Activated gamma-delta T cell (primary cell): ENCODE data around the gene SHROOM4.

Source experiments
- DNase-seq: peaks from one replicate; lab custom pipeline; 2025; lab: John Stamatoyannopoulos, UW
- total RNA-seq, 2 donors: gene quantifications; one replicate each; lab custom pipeline; 2026; lab: John Stamatoyannopoulos, UW

SHROOM4 gene, protein sequence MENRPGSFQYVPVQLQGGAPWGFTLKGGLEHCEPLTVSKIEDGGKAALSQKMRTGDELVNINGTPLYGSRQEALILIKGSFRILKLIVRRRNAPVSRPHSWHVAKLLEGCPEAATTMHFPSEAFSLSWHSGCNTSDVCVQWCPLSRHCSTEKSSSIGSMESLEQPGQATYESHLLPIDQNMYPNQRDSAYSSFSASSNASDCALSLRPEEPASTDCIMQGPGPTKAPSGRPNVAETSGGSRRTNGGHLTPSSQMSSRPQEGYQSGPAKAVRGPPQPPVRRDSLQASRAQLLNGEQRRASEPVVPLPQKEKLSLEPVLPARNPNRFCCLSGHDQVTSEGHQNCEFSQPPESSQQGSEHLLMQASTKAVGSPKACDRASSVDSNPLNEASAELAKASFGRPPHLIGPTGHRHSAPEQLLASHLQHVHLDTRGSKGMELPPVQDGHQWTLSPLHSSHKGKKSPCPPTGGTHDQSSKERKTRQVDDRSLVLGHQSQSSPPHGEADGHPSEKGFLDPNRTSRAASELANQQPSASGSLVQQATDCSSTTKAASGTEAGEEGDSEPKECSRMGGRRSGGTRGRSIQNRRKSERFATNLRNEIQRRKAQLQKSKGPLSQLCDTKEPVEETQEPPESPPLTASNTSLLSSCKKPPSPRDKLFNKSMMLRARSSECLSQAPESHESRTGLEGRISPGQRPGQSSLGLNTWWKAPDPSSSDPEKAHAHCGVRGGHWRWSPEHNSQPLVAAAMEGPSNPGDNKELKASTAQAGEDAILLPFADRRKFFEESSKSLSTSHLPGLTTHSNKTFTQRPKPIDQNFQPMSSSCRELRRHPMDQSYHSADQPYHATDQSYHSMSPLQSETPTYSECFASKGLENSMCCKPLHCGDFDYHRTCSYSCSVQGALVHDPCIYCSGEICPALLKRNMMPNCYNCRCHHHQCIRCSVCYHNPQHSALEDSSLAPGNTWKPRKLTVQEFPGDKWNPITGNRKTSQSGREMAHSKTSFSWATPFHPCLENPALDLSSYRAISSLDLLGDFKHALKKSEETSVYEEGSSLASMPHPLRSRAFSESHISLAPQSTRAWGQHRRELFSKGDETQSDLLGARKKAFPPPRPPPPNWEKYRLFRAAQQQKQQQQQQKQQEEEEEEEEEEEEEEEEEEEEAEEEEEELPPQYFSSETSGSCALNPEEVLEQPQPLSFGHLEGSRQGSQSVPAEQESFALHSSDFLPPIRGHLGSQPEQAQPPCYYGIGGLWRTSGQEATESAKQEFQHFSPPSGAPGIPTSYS (N-terminal part only)
- 0 to 0.26 reads per million in 2 donors for total RNA-seq

DNA sequence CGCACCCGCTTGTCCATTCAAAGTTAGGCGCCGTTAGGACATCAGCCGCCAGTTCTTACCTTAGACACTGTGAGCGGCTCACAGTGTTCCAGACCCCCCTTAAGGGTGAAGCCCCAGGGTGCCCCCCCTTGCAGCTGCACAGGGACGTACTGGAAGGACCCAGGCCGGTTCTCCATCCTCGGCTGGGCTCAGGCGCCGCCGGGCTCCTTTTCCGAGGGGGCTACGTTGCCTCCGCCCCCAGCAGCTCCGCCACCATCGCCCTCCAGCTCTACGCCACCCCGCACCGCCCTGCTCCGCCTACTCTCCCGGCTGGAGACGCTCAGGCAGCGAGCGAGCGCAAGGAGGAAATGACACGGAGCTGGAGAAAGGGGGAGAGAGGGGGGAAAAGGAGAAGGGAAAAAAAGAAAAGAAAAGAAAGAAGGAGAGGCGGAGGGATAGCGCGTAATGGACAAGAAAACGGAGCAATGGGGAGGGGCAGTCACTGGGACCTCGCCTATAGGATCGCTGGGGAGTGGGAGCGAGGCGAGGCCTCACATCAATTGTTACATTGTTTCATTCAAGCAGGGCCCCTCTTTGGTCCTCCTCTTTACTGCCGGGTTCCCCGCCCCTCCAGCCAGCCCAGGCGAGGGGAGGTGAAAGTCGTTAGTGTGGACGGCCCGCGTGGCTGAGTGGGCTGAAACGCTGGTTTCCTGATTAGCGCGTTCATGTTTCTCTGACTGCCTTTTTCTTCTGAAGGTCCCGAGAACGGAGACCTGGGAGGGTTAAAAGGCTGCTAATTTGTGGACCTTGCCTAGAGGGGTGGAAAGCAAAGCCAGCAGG lies at the start of gene SHROOM4:
Gene SHROOM4 (minus strand): TSS at position 352 of the 819 bp plus-strand sequence. CDS start 176 bp downstream, at position 176.
- DNase-seq: no peak

DNA sequence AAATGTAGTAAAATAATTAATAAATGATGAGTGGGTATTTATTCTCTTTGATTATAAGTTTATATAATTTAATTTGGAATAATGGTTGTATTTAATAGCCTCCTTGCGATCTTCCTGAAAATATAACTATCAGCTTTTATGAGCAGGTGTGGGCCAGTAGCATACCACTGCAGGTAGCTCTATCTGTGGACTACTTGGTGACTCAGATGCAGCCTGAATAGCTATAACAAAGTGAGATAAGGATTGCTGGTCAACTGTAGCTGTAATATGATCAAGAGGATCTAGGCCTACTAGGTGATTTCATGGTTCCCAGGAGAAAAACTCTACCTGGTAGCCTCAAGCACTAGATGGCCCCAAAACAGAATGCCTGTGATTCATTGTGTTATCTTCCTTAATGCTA lies 49.5 kb upstream of the SHROOM4 start:
- no peak for DNase-seq

DNA sequence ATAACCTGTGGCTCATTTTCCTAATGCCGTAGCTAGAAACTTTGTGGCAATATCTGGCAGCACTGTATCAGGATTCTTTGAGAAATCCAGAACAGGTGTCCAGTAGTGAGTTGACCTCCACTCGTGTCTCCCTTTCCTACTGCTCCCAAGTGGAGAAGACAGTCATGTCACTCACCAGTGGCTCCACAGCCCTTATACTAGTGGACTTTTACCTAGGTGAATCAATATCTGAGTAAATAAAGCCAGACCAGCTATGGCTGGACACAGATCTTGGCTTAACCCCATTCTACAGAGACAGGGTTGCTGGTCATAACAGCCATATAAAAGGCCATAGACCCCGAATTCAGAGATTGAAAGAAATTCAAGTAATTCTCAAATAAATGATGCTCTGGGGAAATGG lies 46.5 kb upstream of the SHROOM4 start:
- no peak for DNase-seq

DNA sequence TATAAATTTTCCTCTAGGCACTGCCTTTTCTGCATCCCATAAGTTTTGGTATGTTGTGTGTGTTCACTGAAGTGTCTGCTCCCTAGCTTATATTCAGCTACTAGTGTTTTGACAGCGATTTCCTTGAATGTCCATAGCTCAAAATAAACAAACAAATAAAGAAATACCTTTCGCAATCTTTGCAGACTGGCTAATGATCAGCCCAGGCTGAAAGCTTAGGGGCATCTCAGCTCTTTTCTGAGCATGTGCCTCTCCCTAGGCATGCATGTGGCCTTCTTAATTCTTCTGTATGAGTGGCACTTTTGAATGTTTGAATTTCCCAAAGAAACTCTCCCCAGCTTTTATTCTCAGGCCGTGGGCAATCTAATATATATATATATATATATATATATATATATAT lies 44.6 kb upstream of the SHROOM4 start:
- DNase-seq: no peak

DNA sequence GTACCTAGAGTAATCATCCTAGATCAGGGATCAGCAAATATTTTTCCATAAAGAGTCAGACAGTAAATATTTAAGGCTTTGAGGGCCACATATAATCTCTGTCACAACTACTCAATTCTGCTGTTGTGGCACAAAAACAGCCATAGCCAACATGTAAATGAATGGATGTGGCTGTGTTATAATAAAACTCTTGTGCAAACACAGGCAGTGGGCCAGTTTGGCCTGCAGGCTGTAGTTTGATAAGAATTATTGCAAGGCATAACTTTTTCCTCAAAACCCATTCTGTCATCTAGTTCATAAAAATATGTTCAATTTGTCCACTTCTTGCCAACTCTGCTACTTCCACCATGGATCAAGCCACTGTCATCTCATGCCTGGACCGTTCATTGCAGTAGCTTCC lies 39.4 kb upstream of the SHROOM4 start:
- DNase-seq: no peak

DNA sequence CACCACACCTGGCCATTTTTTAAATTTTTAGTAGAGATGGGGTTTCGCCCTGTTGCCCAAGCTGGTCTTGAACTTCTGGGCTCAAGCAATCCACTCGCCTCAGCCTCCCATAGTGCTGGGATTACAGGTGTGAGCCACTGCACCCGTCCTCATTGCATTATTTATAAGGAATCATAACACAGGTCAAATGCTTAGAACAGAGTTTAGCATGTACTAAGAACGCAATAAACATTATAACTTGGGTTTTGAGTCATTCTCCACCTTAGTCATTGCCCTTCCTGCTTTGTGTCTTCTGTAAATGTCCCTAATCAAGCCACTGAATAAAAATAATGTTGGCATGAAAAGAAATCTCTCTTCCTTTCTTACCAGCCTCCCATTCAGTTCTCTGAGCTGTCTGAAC lies 38.5 kb upstream of the SHROOM4 start:
- no peak for DNase-seq

DNA sequence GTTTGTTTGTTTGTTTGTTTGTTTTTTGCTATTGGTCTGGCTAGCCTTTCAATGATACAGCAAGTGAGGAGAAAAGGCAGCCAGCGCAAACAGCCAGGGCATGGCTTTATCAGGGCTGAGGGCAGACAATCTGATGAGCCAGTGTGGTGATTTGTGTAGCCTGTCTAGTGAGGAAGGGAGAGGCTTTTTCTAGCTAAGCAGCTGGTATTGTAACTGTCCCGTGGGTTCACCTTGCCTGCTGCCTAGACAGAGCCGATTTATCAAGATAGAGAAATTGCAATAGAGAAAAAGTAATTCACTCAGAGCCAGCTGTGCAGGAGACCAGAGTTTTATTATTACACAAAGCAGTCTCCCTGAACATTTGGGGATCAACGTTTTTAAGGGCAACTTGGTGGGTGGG lies 28.2 kb upstream of the SHROOM4 start:
- no peak for DNase-seq

DNA sequence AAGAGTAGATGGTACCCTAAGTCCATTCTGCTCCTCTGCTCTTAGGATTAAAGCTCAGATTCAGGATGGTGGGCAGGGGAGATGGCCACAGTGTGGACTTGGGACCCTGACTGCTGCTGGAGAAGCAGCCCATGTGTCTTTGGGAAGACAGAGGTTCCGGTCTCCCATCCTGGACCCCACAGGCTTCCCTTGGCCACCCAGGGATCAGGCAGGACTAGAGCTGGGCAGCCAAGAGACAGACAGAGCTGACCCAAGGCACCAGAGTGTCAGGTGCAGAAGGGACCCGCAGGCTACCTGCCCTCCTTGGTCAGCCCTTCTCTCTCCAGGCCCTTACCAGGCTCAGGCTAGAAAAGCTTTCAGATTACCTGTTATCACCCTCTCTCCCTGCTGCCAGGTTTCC lies 25.7 kb upstream of the SHROOM4 start:
- DNase-seq: no peak

DNA sequence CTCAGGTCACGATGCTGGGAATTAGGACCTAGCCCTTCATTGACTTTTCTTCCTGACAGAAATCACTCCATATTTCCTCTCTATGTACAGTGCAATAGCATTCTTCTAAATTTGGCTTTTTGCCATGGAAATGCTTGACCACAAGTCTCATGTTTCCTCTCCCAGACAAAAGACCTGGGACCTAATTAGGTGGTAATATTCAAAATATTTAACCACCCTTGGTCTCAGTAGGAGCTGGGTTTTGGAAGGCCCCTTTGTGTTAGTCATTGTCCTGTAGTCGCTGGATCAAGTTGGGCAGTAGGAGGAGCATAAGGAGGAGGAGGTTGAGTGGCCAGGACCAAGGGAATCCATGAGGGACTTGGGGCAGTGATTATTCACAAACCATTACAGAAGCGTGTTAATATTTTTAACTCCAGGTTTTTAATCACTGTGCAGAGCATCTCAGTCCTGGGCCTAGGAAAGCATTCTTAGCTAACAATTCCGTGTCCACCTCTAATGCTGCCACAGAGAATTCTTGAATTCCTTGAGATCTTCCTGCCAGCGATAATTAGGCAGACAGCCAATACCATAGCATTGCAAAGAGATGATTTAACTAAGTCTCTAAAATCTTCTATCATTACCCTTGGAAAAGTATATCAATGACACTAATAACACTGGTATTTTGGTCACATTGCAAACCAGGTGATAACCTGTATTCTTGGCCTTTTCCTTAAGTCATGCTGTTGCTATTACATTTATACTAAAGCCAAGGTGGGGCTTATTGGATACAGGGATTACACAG lies 25.0 kb upstream of the SHROOM4 start:
- DNase-seq: no peak

DNA sequence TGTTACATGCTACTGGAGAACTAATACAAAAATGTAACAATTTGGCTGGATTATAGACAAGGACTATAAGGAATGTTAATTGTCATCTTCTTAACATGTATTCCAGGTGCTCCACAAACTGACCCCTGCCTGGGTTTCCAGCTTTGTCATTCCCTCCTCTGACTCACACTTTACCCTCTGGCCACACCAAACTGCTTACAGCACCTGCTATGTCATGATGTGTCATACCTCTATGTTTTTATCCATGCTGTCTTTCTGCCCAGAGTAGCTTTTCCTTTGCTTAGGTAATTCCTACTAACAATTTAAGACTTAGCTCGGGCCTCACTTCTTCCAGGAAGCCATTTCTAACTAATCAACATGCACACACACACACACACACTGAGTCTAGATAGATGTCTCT lies 14.0 kb upstream of the SHROOM4 start:
- DNase-seq: no peak

DNA sequence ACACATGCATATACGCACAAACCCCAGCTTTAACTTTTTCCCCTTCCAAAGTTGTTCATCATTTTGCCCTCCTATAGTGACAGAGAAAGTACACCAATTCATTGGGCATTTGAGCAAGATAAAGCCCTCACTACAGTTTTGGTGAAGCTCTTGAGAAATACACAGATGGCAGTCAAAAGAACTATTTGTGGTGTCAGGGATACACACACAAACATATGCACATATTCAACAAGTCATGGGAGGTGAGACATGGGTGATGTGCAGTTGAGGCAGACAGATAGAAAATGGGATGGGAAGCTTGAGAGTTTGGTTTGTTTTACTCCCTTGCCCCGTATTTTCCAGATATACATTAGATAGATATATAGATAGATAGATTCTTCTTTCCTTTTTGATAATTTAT lies 11.8 kb upstream of the SHROOM4 start:
- DNase-seq: no peak

DNA sequence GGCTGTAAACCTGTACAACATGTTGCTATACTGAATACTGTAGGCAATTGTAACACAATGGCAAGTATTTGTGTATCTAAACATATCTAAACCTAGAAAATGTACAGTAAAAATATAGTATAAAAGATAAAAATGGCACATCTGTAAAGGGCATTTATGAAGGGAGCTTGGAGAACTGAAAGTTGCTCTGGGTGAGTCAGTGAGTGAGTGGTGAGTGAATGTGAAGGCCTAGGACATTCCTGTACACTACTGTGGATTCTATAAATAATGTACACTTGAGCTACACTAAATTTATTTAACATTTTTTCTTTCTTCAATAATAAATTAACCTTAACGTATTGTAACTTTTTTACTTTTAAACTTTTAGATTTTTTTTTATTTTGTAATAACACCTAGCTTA lies 5.0 kb upstream of the SHROOM4 start:
- DNase-seq: no peak

DNA sequence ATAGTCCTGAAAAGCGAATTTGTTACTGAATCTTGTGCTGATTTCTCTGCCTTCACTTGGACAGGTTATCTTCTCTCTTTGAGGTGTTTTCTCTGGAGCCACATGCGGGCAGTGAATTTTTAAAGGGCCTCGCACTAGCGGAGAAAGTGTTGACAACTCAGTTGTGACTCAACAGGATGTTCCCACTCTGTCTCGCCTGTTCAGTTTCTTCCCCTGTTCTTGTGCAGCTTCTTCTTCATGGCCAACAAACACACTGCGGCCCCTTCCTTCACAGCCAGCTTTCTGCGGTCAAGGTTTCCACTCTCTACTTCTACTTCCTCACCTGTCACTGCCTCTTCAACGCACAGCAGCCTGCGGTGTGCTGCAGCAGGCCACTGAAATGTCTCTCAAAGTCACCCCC lies 1.1 kb upstream of the SHROOM4 start:
- no peak for DNase-seq

DNA sequence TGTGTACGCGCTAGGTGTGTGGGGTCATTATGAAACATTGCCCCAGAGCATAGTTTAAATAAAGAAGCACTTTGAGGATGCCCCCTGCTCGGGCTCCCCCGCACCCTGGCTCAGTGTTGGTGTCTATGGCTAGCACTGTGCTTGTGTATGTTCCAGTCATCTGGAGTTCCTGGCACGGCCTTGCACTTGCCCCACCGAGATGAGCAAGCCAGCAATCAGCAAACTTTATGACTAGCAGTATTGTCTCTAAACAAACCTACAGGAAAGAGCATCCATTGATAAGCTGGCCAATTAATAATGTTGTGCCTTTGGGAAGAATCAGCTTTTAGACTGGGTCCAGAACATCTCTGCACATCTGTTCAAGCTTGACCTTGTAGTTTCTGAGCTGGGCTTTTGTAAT lies 707 bp upstream of the SHROOM4 start:
- DNase-seq: no peak

DNA sequence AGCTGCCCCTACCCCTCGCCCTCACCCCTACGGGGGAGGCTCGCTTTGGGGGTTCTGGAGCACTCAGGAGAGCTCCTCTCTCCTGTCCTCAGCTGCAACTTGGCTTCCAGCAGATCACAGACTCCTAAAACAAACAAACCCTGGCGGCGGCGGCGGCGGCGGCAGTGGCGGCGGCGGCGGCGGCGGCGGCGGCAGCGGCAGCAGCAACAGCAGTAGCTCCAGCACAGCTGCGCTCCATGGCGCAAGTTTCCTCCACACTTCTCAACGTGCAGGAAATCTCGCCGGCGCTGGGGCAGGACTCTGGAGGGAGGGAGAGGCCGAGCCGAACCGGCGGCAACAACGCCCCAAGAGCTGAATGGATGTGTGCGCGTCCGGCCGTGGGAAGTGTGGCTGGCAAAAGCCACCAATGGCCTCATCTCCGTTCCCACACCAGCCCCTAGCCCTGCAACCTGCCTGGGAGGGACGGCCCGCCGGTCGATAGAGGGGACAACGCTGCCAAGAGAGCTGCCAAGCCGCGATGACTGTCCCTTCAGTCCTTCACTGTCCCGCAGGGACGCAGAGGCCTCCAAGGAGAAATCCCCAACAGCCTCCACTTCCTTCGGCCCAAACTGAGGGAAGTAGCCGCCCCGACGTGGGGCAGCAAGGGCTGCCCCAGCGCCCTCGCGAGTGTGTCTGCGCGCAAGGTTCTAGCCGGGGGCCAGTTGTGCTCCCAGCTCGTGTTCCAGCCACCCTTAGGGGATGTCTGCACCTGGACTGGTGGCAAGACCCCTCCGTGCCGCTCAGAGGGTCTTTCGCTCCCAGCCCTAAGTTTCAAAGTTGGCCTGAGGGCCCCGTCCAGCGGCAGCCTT lies 775 bp downstream of the SHROOM4 start:
- no peak for DNase-seq

DNA sequence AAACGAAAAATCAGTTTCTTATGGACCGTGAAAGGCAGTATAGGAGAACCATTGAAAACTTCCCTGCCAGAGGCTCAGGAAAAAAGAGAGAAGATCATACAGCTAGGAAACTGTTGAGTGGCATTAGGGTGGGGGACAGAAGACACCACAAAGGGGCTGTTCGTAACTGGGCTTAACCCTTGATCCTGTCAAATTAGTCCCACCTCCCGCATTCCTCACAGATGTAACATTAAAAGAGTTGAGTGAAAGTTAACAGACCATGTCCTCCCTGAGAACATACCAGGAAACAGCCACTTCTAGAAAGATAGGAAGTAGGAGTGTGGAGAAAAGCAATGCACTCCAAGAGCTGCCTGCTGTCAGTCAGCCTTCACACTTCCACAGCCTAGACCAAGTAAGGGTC lies 8.7 kb downstream of the SHROOM4 start:
- DNase-seq: no peak

DNA sequence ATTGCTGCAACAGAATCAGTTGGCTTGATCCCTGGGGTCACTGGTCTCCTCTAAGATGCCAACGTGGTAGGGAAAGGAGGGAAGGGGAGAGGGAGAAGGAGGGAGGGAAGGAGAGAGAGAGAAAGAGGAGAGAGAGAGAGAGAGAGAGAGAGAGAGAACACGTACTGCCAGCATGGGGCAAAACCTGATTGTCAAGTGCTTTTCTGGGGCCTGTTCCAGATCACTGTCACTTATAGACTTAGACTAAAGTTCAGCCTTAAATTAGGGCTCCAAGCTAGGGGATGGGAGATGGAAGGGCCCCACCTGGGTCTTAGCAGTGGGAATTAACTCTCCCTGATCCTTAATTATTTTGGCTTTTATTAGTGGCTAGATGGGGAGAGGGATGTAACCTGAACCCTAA lies 12.9 kb downstream of the SHROOM4 start:
- no peak for DNase-seq

DNA sequence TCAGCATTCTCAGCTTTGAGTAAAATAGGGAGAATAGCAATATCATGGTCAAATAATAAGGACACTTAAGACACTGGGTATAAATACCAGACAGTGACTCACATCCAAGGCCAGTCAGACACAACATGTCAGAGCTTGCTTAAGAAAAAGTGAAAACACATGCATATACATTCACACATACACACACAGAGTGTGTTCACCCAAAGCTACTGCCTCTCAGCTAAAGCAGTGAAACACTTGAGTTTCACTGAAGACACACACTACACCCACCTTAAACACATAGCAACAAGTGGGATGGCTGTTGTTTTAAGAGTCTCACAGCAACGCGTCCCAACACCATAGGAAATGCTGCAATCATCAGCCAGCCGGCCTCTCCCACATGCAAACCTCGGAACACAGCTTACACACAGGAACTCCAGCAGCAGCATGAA lies 14.4 kb downstream of the SHROOM4 start:
- no peak for DNase-seq

DNA sequence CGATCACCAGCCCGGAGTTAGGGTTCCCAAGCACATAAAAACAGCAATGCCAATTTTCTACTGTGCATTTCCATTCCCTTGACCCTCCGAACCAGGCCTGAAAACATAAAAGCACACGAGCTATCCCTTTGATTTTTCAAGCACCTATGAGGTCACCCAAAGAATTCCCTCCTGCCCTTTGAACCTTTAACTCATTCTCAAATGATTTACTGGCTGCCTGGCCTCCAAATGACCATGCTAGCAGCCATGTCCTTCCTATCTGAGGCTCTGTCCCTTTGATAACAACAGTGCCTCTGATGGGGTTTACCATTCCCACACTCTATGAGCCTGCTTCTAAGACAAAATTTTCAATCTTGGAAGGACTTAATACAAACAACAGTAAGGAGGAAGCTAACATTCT lies 15.2 kb downstream of the SHROOM4 start:
- no peak for DNase-seq

DNA sequence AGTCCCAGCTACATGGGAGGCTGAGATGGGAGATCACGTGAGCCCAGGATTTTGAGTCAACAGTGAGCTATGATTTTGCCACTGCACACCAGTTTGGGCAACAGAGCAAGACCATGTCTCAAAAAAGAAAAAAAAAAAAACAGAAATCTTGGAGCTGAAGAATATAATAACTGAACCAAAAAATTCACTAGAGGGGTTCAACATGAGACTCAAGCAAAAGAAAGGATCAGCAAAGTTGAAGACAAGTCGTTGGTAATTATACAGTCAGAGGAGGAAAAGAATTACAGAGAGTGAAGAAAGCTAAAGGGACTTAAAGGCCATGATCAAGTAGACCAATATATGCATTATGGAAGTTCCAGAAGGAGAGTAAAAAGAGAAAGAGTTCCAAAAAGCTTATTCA lies 26.9 kb downstream of the SHROOM4 start:
- DNase-seq: no peak
